HCT116 (cell line): ENCODE data around the gene CCND2. TPM values are rescaled to one million over a fixed set of nuclear protein-coding genes. Genes with fewer than 3 reads are reported as not detected.

Source experiments
- ATAC-seq: fragments of 200-7000 bp; cut with Tn5 transposase; 2 replicates; pipeline ENCODE4 v1.9.1; 2020; ENCODE audit warnings: mild to moderate bottlenecking, moderate library complexity
- BruUV-seq: library from RNA; stranded (reverse); fragments of 400-500 nt; replicated peaks from 2 replicates; lab custom pipeline; 2021; lab: Mats Ljungman, UMichigan
- CTCF ChIA-PET: fragments of 300-600 bp; sonication (Branson Sonifier 250); formaldehyde crosslinking; loops from one replicate; lab custom pipeline; 2021; ENCODE audit warnings: antibody characterized with exemption; lab: Charles Lee
- POLR2A ChIA-PET: fragments of 300-600, 350-600 bp; sonication (Branson Sonifier 250); formaldehyde crosslinking; loops from one replicate; lab custom pipeline; 2021; ENCODE audit warnings: antibody characterized with exemption; lab: Charles Lee
- RAD21 ChIA-PET, 2 experiments: fragments of 300-600 bp; sonication (Branson Sonifier 250); formaldehyde crosslinking; loops; one replicate each; lab custom pipeline; 2023; ENCODE audit warnings: low total read pairs in 2 of 2; ENCODE audit not compliant: uncharacterized antibody in 2 of 2, unreplicated experiment in 2 of 2, low non-redundant PET in 1 of 2; lab: Charles Lee
- DNase-seq: peaks from one replicate; pipeline ENCODE4 v3.0.0-alpha.2; 2010; ENCODE audit warnings: low read depth, low spot score
- H2AFZ ChIP-seq: fragments of 200-600 bp; shearing (Covaris generic), sonication (generic); 2 replicates; pipeline ENCODE4 v1.6.1; 2017; ENCODE audit warnings: low read depth, mixed run types, mixed read lengths, antibody characterized with exemption, low read length; ENCODE audit not compliant: poor library complexity, severe bottlenecking
- H3K27ac ChIP-seq: 2 replicates; pipeline ENCODE4 v1.5.1; 2012; ENCODE audit warnings: low read depth, low read length
- H3K27me3 ChIP-seq: fragments of 200-600 bp; sonication (generic); 2 replicates; pipeline ENCODE4 v1.6.1; 2016; ENCODE audit warnings: mixed run types, low read length, mixed read lengths; ENCODE audit not compliant: insufficient read depth
- H3K36me3 ChIP-seq, 2 experiments: fragments of 200-500 bp in 1 of 2; fragments of 200-600 bp in 1 of 2; sonication (Bioruptor generic) in 1 of 2; sonication (generic) in 1 of 2; 2 replicates each; pipeline versions ENCODE4 v1.5.1 to v1.6.1; 2014 to 2016; ENCODE audit warnings: low read length in 2 of 2, inconsistent platforms in 1 of 2, mixed read lengths in 1 of 2, mixed run types in 1 of 2; ENCODE audit not compliant: insufficient read depth in 2 of 2, control insufficient read depth in 1 of 2
- H3K4me1 ChIP-seq, 2 experiments: fragments of 200-600 bp in 1 of 2; sonication (generic) in 1 of 2; 2 replicates each; pipeline versions ENCODE4 v1.5.1 to v1.6.1; 2012 to 2017; ENCODE audit warnings: low read length in 2 of 2, inconsistent platforms in 1 of 2, mild to moderate bottlenecking in 1 of 2, mixed read lengths in 1 of 2, mixed run types in 1 of 2, moderate library complexity in 1 of 2; ENCODE audit not compliant: insufficient read depth in 2 of 2, control insufficient read depth in 1 of 2
- H3K4me2 ChIP-seq: fragments of 200-600 bp; sonication (generic); 2 replicates; pipeline ENCODE4 v1.6.1; 2017; ENCODE audit warnings: mixed run types, low read length, mixed read lengths
- H3K4me3 ChIP-seq, 2 experiments: fragments of 200-600 bp in 1 of 2; sonication (generic) in 1 of 2; replicated peaks in 1 of 2; 2 replicates each; pipeline ENCODE4 v1.5.1; 2011 to 2016; ENCODE audit warnings: low read length in 2 of 2, control low read depth in 1 of 2, low read depth in 1 of 2, mild to moderate bottlenecking in 1 of 2, mixed read lengths in 1 of 2, mixed run types in 1 of 2
- H3K79me2 ChIP-seq: fragments of 200-600 bp; sonication (generic); 2 replicates; pipeline ENCODE4 v1.6.1; 2017; ENCODE audit warnings: mild to moderate bottlenecking, mixed run types, low read length, moderate library complexity, mixed read lengths; ENCODE audit not compliant: insufficient read depth
- H3K9ac ChIP-seq: fragments of 200-600 bp; sonication (generic); 2 replicates; pipeline ENCODE4 v1.6.1; 2016; ENCODE audit warnings: low read length, mixed read lengths
- H3K9me2 ChIP-seq: fragments of 200-600 bp; sonication (generic), shearing (Covaris generic); 2 replicates; pipeline ENCODE4 v1.6.1; 2017; ENCODE audit warnings: mixed run types, mild to moderate bottlenecking, moderate library complexity; ENCODE audit not compliant: insufficient read depth
- H3K9me3 ChIP-seq, 2 experiments: fragments of 200-500 bp in 1 of 2; fragments of 200-600 bp in 1 of 2; sonication (Bioruptor generic) in 1 of 2; sonication (generic) in 1 of 2; 2 replicates each; pipeline ENCODE4 v1.6.1; 2014 to 2017; ENCODE audit warnings: low read length in 2 of 2, mixed read lengths in 2 of 2, inconsistent platforms in 1 of 2, low read depth in 1 of 2, mild to moderate bottlenecking in 1 of 2, mixed run types in 1 of 2, moderate library complexity in 1 of 2; ENCODE audit not compliant: control insufficient read depth in 1 of 2, insufficient read depth in 1 of 2
- H4K20me1 ChIP-seq: fragments of 200-600 bp; sonication (generic), shearing (Covaris generic); 2 replicates; pipeline ENCODE4 v1.6.1; 2017; ENCODE audit warnings: mixed run types, mild to moderate bottlenecking, moderate library complexity; ENCODE audit not compliant: insufficient read depth
- CEBPB ChIP-seq: IDR thresholded peaks from 2 replicates; pipeline ENCODE4 v1.6.1; 2012; ENCODE audit warnings: low read depth
- ELF1 ChIP-seq: IDR thresholded peaks from 2 replicates; pipeline ENCODE4 v1.6.1; 2012; ENCODE audit warnings: low read depth, borderline replicate concordance
- EZH2phosphoT487 ChIP-seq: fragments of 200-600 bp; IDR thresholded peaks from 2 replicates; pipeline ENCODE4 v1.6.1; 2018; ENCODE audit warnings: antibody characterized with exemption, borderline replicate concordance
- FOSL1 ChIP-seq: IDR thresholded peaks from 2 replicates; pipeline ENCODE4 v1.6.1; 2012; ENCODE audit warnings: low read depth
- JUND ChIP-seq: IDR thresholded peaks from 2 replicates; pipeline ENCODE4 v1.6.1; 2012
- POLR2A ChIP-seq: IDR thresholded peaks from 2 replicates; pipeline ENCODE4 v1.7.0; 2011; ENCODE audit warnings: borderline replicate concordance; ENCODE audit not compliant: insufficient read depth, insufficient read length; ENCODE audit errors: extremely low read depth
- POLR2AphosphoS5 ChIP-seq: IDR thresholded peaks from 2 replicates; pipeline ENCODE4 v1.6.1; 2011; ENCODE audit warnings: mild to moderate bottlenecking, low read depth, low read length, moderate library complexity
- SP1 ChIP-seq: IDR thresholded peaks from 2 replicates; pipeline ENCODE4 v1.6.1; 2012; ENCODE audit warnings: low read depth
- YY1 ChIP-seq: IDR thresholded peaks from 2 replicates; pipeline ENCODE4 v1.6.1; 2011; ENCODE audit warnings: low read length, low read depth, moderate library complexity, mild to moderate bottlenecking; ENCODE audit not compliant: insufficient replicate concordance; ENCODE audit errors: extremely low read depth
- ZFX ChIP-seq: fragments of 450-650 bp; IDR thresholded peaks from 2 replicates; pipeline ENCODE4 v1.6.1; 2017
- ZNF274 ChIP-seq: fragments of 200-500 bp; sonication (Bioruptor generic); IDR thresholded peaks from 2 replicates; pipeline ENCODE4 v1.6.1; 2014; ENCODE audit warnings: mild to moderate bottlenecking, low read depth, low read length, inconsistent platforms
- intact Hi-C: fragments of 100-400 bp; cut with micrococcal nuclease; formaldehyde crosslinking; loops from 2 replicates; pipeline ENCODE4 v1.10.0; 2022
- total RNA-seq: library from RNA; stranded (reverse); gene quantifications from one replicate; pipeline ENCODE4 v1.2.1, GENCODE V29; 2021; ENCODE audit not compliant: unreplicated experiment
- TF ChIP-seq, protein P1 (sequence below), 3 experiments: fragments of 200-600 bp in 1 of 3; sonication (generic) in 1 of 3; IDR thresholded peaks in 2 of 3; conservative IDR thresholded peaks in 1 of 3; 2 replicates each; pipeline ENCODE4 v1.5.1; 2012 to 2017; ENCODE audit warnings: low read depth in 2 of 3, low read length in 2 of 3, antibody characterized with exemption in 1 of 3, borderline replicate concordance in 1 of 3, control low read depth in 1 of 3, mild to moderate bottlenecking in 1 of 3, mixed read lengths in 1 of 3, mixed run types in 1 of 3, moderate library complexity in 1 of 3; ENCODE audit not compliant: insufficient read depth in 1 of 3
- TF ChIP-seq, protein P2 (sequence below): IDR thresholded peaks from 2 replicates; pipeline ENCODE4 v1.6.1; 2012; ENCODE audit warnings: low read depth
- TF ChIP-seq, protein P3 (sequence below): IDR thresholded peaks from 2 replicates; pipeline ENCODE4 v1.6.1; 2012

Gene CCND2
- total RNA-seq, 1 experiment from 2014 or later = 1.1 TPM

DNA sequence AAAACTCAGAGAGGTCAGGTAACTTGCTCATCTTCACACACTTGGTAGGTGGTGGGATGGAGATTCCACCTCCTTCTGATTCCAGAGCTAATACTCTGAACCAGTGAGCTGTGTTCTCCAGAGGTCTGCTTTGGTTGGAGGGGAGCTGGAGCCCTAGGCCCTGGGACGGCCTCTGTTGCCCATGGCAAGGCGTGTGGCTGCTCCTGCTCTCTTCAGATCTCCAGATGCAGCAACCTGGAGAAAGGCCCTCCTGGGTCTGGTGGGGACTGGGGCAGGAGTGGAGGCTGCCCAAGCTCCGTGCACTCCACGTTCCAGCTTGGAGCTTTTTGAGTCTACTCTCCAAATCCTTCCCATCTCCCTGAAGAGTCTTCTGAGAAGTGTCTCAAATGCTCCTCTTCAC, 10.7 kb downstream of the CCND2 start:
- ATAC-seq (no peak), DNase-seq (no peak)
- H4K20me1 ChIP-seq = no peaks in the 10 kb centered on the region
- H3K9ac ChIP-seq = no peak overlapping the region
- ChIA-PET POLR2A (no interaction called here), CTCF (interaction anchor here (0.7 kb wide), 1 partner anchor 20 kb away, joined by 3 read pairs; no protein-coding TSS in a partner anchor), RAD21 (no interaction called here)
- H3K79me2 ChIP-seq = no peaks in the 10 kb centered on the region
- H3K4me2 ChIP-seq = no peak overlapping the region
- no peak overlapping the region for H2AFZ ChIP-seq
- no peak overlapping the region for H3K27ac ChIP-seq
- no TSS peak for BruUV-seq
- H3K4me1 ChIP-seq = peaks cover 0 to 6% of the 10 kb centered on the region in 2 experiments; a peak in 1 of 4 replicates
- no peak overlapping the region for H3K4me3 ChIP-seq
- H3K9me2 ChIP-seq = no peaks in the 10 kb centered on the region
- intact Hi-C loops = no loop called here
- TF ChIP-seq SP1 (no peak), CEBPB (no peak), ELF1 (no peak), FOSL1 (no peak), ZNF274 (no peak), ZFX (no peak), POLR2A (no peak), JUND (no peak), YY1 (no peak), POLR2AphosphoS5 (no peak), EZH2phosphoT487 (no peak)
- TF ChIP-seq, protein P1, sequence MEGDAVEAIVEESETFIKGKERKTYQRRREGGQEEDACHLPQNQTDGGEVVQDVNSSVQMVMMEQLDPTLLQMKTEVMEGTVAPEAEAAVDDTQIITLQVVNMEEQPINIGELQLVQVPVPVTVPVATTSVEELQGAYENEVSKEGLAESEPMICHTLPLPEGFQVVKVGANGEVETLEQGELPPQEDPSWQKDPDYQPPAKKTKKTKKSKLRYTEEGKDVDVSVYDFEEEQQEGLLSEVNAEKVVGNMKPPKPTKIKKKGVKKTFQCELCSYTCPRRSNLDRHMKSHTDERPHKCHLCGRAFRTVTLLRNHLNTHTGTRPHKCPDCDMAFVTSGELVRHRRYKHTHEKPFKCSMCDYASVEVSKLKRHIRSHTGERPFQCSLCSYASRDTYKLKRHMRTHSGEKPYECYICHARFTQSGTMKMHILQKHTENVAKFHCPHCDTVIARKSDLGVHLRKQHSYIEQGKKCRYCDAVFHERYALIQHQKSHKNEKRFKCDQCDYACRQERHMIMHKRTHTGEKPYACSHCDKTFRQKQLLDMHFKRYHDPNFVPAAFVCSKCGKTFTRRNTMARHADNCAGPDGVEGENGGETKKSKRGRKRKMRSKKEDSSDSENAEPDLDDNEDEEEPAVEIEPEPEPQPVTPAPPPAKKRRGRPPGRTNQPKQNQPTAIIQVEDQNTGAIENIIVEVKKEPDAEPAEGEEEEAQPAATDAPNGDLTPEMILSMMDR (IDR thresholded peaks at IDR 0.05 in 2 of 3, conservative IDR thresholded peaks at IDR 0.05 in 1 of 3; ENCODE audit: borderline replicate concordance in 1 of 3, insufficient read depth in 1 of 3, low read depth in 2 of 3, low read length in 2 of 3) = no peak
- TF ChIP-seq, protein P2, sequence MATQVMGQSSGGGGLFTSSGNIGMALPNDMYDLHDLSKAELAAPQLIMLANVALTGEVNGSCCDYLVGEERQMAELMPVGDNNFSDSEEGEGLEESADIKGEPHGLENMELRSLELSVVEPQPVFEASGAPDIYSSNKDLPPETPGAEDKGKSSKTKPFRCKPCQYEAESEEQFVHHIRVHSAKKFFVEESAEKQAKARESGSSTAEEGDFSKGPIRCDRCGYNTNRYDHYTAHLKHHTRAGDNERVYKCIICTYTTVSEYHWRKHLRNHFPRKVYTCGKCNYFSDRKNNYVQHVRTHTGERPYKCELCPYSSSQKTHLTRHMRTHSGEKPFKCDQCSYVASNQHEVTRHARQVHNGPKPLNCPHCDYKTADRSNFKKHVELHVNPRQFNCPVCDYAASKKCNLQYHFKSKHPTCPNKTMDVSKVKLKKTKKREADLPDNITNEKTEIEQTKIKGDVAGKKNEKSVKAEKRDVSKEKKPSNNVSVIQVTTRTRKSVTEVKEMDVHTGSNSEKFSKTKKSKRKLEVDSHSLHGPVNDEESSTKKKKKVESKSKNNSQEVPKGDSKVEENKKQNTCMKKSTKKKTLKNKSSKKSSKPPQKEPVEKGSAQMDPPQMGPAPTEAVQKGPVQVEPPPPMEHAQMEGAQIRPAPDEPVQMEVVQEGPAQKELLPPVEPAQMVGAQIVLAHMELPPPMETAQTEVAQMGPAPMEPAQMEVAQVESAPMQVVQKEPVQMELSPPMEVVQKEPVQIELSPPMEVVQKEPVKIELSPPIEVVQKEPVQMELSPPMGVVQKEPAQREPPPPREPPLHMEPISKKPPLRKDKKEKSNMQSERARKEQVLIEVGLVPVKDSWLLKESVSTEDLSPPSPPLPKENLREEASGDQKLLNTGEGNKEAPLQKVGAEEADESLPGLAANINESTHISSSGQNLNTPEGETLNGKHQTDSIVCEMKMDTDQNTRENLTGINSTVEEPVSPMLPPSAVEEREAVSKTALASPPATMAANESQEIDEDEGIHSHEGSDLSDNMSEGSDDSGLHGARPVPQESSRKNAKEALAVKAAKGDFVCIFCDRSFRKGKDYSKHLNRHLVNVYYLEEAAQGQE = no peak
- TF ChIP-seq, protein P3, sequence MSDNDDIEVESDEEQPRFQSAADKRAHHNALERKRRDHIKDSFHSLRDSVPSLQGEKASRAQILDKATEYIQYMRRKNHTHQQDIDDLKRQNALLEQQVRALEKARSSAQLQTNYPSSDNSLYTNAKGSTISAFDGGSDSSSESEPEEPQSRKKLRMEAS = no peak
- no peaks in the 10 kb centered on the region for H3K36me3 ChIP-seq
- no peaks in the 10 kb centered on the region for H3K9me3 ChIP-seq
- 0 out of 2 replicates have a peak, but pooled peaks cover 3% of the 10 kb centered on the region for H3K27me3 ChIP-seq
